Breast epithelium (tissue), 4 donors: ENCODE measurements around the gene KXD1. TPM values are rescaled to one million over a fixed set of nuclear protein-coding genes. Genes with fewer than 3 reads are reported as not detected.
A peak's percentile ranks its signal among the peaks of the same experiment; 100 is the strongest.
"Not testable (repeated sequence)": the region's sequence is repeated elsewhere in the genome, so short reads cannot be mapped to it uniquely, and the experiment has no call there.

Experiments used
- DNase-seq, 2 donors: peaks; one replicate each; pipeline ENCODE4 v3.0.0-alpha.2; 2019; ENCODE audit warnings: low spot score in 2 of 2
- H3K27ac ChIP-seq, 2 donors: fragments of 200-600 bp; sonication (generic) in 1 of 2; one replicate each; pipeline ENCODE4 v1.5.1; 2016 to 2019; ENCODE audit warnings: mild to moderate bottlenecking in 1 of 2
- H3K27me3 ChIP-seq, 2 donors: fragments of 200-600 bp; sonication (generic) in 1 of 2; one replicate each; pipeline versions ENCODE4 v1.5.1 to v1.6.0; 2017 to 2019; ENCODE audit warnings: control low read depth in 1 of 2, mild to moderate bottlenecking in 1 of 2
- H3K36me3 ChIP-seq: fragments of 200-600 bp; one replicate; pipeline ENCODE4 v1.5.1; 2019
- H3K4me1 ChIP-seq, 2 donors: fragments of 200-600 bp; sonication (generic); one replicate each; pipeline ENCODE4 v1.5.1; 2016 to 2019; ENCODE audit warnings: control low read depth in 1 of 2
- H3K4me3 ChIP-seq, 3 donors: fragments of 200-600 bp; sonication (generic); 1 replicate in 2 of 3; 2 replicates in 1 of 3; pipeline ENCODE4 v1.5.1; 2016 to 2019; ENCODE audit warnings: mild to moderate bottlenecking in 3 of 3, moderate library complexity in 2 of 3
- H3K9me3 ChIP-seq, 2 donors: fragments of 200-600 bp; sonication (generic) in 1 of 2; one replicate each; pipeline ENCODE4 v1.5.1; 2016 to 2019; ENCODE audit warnings: control low read depth in 1 of 2
- CTCF ChIP-seq, 3 donors: fragments of 450-650 bp; IDR thresholded peaks; one replicate each; pipeline ENCODE4 v1.5.1; 2016 to 2017; ENCODE audit warnings: antibody characterized with exemption in 3 of 3, mild to moderate bottlenecking in 3 of 3, moderate library complexity in 3 of 3
- POLR2A ChIP-seq: fragments of 450-650 bp; IDR thresholded peaks from one replicate; pipeline ENCODE4 v1.6.1; 2016; ENCODE audit warnings: antibody characterized with exemption, mild to moderate bottlenecking, moderate library complexity
- POLR2AphosphoS5 ChIP-seq, 3 donors: sonication (generic); formaldehyde crosslinking; IDR thresholded peaks; one replicate each; pipeline ENCODE4 v1.6.1; 2017; ENCODE audit warnings: antibody characterized with exemption in 3 of 3
- intact Hi-C: fragments of 100-400 bp; cut with DNase I; formaldehyde crosslinking; loops from one replicate; pipeline ENCODE4 v1.15.1; 2023; ENCODE audit warnings: low total_unique reads
- total RNA-seq, 3 donors: library from RNA; depleted of rRNA; stranded (reverse); fragments of >200 nt; gene quantifications; one replicate each; pipeline ENCODE4 v1.1.0, GENCODE V29; 2016

Gene KXD1
- total RNA-seq, 3 donors from 2014 or later: 92.6 to 140 (median 139) TPM

GRCh38 chr19:18519962-18520847 lies 37.5 kb upstream of the KXD1 start:
- Histone ChIP-seq H3K4me3 (peak overlapping the region; percentile 99 to 100 (median 99)), H3K36me3 (no peaks in the 10 kb centered on the region), H3K9me3 (no peaks in the 10 kb centered on the region), H3K4me1 (no peaks in the 10 kb centered on the region), H3K27me3 (no peaks in the 10 kb centered on the region), H3K27ac (peak overlapping the region; percentile 99 to 100)
- DNase-seq: peak; percentile 83 to 87
- intact Hi-C loops: no loop called here
- TF ChIP-seq POLR2A (no peak), POLR2AphosphoS5 (IDR thresholded peaks at IDR 0.05) (peak; percentile 45 to 55 (median 53)), CTCF (IDR thresholded peaks at IDR 0.05) (peak; percentile 76 to 90 (median 81))

GRCh38 chr19:18520848-18521691 lies 36.6 kb upstream of the KXD1 start:
- Histone ChIP-seq H3K4me3 (peak overlapping the region; percentile 99 to 100 (median 99)), H3K36me3 (no peaks in the 10 kb centered on the region), H3K27ac (peak overlapping the region; percentile 99 to 100), H3K9me3 (no peaks in the 10 kb centered on the region), H3K4me1 (no peaks in the 10 kb centered on the region), H3K27me3 (no peaks in the 10 kb centered on the region)
- no peak for DNase-seq
- intact Hi-C loops: no loop called here
- TF ChIP-seq POLR2A: no peak
- TF ChIP-seq CTCF (IDR thresholded peaks at IDR 0.05): no peak
- TF ChIP-seq POLR2AphosphoS5 (IDR thresholded peaks at IDR 0.05): peak in 1 of 3 donors; percentile 16

- Histone ChIP-seq H3K27me3 (no peaks in the 10 kb centered on the region), H3K9me3 (no peaks in the 10 kb centered on the region), H3K4me1 (no peaks in the 10 kb centered on the region), H3K27ac (peak within 1 kb of the TSS; percentile 99 to 100), H3K36me3 (no peaks in the 10 kb centered on the region), H3K4me3 (peak within 1 kb of the TSS; percentile 99 to 100 (median 99))
- TF ChIP-seq POLR2AphosphoS5 (IDR thresholded peaks at IDR 0.05): peak; percentile 51 to 96 (median 90)
- TF ChIP-seq POLR2A: peak; percentile 88
- TF ChIP-seq CTCF (IDR thresholded peaks at IDR 0.05): peak in 2 of 3 donors; percentile 6 to 27
- DNase-seq: no peak
- intact Hi-C loops: no loop called here
Measured at GRCh38 chr19:18521692-18522123, 36.0 kb upstream of the KXD1 start, which contains the start of gene ELL. ELL (minus strand) TSS chr19:18522070; CDS start chr19:18522055, 15 bp downstream.

- peak; percentile 100 for DNase-seq
- TF ChIP-seq POLR2AphosphoS5 (IDR thresholded peaks at IDR 0.05): peak; percentile 1 to 32 (median 28)
- no peak for TF ChIP-seq POLR2A
- peak in 2 of 3 donors; percentile 2 to 3 for TF ChIP-seq CTCF (IDR thresholded peaks at IDR 0.05)
- Histone ChIP-seq H3K9me3 (no peaks in the 10 kb centered on the region), H3K27me3 (no peaks in the 10 kb centered on the region), H3K36me3 (no peaks in the 10 kb centered on the region), H3K4me3 (peak overlapping the region; percentile 99 to 100 (median 99)), H3K4me1 (no peaks in the 10 kb centered on the region), H3K27ac (peak overlapping the region; percentile 99 to 100)
- intact Hi-C loops: no loop called here
Measured at GRCh38 chr19:18522124-18522861, 35.4 kb upstream of the KXD1 start.

- H3K4me3 ChIP-seq: peak overlapping the region in 2 of 3 donors; percentile 42 to 100
- H3K27ac ChIP-seq, H3K9me3 ChIP-seq, H3K4me1 ChIP-seq, intact Hi-C loops, H3K27me3 ChIP-seq, DNase-seq, H3K36me3 ChIP-seq: not testable (repeated sequence)
Measured at GRCh38 chr19:18522862-18523440, 34.7 kb upstream of the KXD1 start.
